Activated CD8-positive, alpha-beta memory T cell treated with anti-CD3 and anti-CD28 coated beads for 4 hours (primary cell): ENCODE data around the gene DAP.

Experiments
- DNase-seq, 2 donors: peaks; one replicate each; pipeline ENCODE4 v3.0.0-alpha.2; 2020; ENCODE audit warnings: low read depth in 2 of 2

DAP gene

DNA sequence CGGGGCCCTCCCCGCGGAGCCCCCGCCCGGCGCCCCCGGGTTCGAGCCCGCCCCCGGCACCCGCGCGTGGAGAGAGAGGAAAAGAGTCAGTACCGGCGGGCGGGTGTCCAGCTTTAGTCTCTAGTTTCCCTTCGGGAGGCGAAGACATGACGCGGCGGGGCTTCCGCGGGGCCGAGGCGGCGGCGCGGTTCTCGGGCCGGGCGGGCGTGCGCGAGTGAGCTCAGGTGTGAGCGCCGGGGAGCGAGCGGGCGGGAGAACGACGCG is 181 bp downstream of the DAP start:
- DNase-seq: no peak

DNA sequence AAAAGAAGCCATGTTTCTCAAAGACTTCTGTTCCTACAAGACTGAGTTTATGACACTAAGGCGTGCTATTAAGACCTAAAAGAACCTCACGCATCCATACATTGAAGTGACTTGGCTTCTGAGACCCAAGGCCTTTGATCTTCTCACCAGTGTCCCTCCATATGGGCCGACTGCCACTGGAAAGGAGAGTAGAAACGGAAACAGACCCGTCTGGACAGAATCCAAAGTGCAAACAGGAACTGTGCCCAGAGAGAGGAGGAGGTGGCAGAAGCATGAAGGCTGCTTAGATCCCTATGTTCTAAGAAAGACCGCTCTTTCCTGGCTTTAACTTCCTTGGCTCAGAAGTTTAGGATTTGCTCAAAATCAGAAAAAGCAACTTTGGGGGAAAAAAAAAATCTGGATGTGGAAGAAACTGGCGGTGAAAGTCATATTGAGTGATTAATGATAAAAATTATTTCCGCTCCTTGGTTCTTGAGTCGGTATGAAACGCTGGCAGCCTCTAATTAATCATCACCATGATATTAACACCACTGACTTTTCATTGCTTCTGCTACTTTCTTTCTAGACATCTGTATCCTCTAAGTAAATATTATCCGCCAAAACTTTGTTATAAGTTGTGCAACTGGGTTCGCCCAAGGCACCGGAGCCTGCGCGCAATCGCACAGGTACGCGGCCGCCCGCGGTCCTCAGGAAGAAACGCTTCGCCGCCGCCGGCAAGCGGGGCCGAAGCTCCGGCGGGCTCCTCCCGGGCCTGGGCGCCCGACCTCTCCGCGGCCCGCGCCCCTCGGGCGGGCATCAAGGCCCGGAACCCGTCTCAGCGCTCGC is 726 bp downstream of the DAP start:
- peak in 1 of 2 donors; percentile 5 for DNase-seq

DNA sequence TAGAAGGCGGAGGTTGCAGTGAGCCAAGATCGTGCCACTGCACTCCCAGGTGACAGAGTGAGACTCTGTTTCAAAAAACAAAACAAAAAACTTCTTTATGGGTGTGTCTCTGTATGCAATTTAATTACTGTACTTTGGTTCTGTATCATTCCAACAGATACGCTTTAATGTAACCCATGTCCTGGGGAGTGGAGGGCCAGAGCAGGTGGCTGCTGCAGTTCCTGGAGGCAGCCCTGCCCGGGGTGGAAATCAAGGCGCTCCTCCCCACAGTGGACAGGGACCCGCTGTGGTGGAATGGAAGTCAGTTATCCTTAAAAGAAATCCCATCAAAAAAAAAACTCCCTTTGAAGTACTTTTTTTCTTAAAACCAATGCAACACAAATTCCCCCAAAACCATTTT is 1.9 kb downstream of the DAP start:
- DNase-seq: no peak

DNA sequence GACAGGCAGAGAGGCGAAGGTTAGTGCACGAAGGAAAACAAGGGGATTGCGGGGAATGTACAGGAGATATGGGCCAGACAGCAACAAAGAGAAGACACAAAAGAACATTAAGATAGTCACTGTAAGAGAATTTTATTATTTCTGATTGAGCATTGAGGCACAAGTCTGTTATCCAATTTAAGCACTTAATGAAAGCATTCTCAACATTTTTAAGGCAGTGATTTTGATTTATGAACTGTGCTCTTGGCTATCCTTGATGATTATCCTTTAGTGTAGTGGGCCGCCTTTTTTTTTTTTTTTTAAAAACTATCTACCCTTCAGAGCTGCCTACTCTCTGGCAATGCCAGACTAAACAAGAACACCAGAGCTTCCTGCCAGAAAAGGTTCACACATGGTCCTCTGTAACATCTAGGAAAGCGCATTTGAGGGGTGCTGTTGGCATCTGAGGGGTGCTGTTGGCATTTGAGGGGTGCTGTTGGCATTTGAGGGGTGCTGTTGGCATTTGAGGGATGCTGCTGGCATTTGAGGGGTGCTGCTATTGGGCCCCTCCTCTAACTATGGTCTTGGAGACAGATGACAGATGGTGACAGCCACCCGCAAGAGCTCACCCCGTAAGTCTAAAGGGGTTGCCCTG is 3.0 kb downstream of the DAP start:
- DNase-seq: no peak

DNA sequence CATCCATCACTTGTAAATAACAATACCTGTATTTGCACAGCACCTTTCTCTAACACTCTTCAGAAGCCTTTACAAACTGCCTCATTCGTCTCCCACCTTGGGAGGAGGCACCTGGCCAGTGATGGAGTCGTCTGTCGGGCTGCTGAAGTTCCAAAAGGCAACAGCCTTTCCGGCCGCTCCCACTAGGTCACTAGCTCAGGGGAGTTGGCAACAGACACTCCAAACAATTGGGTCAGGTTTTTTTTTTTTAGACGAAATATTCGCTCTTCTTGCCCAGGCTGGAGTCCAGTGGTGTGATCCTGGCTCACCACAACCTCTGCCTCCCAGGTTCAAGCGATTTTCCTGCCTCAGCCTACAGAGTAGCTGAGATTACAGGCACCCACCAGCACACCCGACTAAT is 4.0 kb downstream of the DAP start:
- no peak for DNase-seq

DNA sequence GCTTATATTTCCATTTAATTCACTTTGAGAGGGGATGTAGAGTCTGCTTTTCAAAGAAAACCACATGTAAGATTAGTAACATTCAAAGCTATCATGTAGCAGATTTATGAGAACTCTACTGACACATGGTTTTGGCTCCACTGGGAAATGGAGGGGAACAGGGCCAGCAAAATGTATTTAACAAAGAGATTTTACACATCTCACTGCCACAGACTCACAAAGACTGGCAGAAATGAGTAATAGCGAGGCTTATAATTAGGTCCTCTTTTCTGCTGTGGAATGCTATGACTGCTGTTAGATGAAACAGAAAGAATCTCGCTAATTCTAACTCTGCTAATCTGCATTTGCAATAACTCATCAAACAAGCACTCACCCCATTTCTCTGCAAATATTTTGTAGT is 4.5 kb downstream of the DAP start:
- DNase-seq: no peak

DNA sequence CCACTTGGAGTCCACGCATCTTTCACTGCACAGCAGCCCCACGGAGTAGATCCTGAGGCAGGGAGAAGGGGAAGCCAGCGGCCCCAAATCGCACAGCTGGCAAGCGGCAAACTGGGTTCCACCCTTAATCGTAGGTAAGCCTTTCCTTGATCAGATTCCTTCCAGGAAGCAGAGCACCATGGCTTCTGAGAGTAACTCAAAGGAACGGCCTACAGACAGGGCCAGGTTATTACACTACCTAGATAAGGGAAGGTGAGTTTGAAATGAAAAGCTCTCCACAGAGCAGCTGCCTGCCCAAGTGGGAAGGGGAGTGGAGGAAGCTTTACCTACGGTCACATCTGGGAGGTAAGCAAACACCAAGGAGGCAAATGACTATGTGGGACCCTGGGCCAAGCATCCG is 7.9 kb downstream of the DAP start:
- no peak for DNase-seq

DNA sequence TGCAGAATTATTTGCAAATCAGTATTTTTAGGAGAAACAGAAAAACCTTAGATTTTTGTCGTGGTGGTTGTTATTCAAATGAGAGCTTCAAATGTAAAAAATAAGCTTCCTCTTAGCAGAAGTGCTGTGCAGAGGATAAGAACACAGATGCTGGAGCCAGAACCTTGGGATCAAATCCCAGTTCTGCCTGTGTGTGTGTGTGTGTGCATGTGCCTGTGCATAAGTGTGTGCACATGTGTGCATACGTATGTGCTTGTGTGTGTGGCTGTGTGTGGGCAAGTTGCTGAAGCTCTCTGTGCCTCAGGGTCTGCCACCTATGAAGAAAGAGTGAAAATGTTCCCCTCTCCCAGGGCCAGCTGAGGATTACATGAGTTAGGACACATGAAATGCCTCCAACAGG is 8.6 kb downstream of the DAP start:
- no peak for DNase-seq

DNA sequence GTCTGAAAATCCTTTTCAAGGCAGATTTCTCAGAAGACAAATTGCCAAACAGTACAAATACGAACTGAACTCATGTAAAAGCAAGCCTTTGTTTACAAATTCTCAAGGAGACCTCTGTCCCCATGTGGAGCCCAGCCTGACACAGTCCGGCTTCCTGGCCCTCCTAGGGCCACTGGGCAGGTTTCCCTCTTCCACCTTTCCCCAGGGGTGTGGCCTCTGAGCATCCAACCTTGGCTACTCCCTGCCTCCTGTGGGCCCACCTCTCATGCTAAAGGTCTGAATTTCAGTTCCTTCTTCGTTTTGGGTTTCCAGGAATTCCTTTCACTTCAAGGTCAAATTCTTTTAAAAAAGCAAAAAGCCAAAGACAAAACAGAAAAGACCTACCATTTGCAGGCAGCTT is 10.1 kb downstream of the DAP start:
- no peak for DNase-seq

DNA sequence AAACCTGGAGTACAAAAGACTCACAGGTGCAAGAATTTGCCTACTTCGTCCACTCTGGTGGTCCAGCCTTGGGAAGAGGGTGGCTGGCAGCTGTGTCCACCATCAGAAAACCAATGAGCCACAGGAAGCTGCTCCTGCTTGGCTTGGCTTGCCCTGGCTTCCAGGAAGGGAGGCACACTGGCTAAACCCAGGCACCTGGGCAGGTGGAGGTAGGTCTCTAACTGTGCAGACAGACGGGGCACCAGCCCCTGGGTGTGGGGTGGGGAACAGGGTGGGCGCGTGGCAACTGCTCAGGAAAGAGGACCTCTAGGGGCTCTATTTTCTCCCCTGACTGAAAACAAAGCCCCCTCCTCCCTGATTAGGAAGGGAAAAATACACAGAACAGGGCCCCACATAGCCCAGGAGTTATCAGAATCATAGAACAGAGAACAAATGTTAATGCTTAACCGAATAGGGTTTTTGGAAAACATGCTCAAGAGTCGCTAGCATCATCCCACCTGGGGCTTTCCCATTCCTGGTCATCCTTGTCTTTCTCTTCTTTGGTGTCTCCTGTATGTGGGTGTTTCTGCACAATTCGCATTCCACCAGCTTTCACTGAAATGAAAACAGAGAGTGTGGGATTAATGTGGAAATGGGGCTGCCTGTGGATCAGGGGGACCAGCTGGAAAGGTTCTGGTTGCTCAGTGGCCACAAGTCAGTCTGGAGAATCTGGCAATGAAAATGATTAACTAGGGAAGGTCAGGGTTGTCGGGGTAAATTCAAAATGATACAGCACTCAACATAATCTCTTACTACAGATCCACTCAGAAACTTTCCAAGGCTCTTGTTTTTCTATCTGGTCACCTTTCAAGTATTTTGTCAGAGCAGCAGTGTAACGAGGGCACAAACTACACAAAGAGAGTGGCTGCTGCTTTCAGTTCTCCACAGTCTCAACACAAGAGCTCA is 13.1 kb downstream of the DAP start:
- no peak for DNase-seq

DNA sequence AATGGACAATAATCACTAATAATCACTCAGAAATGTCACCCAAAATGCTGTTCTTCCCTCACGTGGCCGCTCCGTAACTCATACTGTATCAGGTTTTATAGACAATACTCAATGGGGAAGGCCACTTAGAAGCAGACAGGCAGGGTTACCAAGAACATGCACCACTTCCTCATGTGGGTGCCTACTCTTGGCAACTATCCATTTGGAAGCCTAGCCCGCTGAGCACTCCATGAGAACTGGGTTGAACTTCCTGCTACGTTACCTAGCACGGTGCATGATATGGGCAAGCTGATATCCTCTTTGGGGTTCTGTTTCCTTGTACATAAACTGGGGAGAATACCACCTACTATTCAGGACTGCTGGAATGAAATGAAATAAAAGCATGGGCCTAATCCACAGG is 14.3 kb downstream of the DAP start:
- no peak for DNase-seq

DNA sequence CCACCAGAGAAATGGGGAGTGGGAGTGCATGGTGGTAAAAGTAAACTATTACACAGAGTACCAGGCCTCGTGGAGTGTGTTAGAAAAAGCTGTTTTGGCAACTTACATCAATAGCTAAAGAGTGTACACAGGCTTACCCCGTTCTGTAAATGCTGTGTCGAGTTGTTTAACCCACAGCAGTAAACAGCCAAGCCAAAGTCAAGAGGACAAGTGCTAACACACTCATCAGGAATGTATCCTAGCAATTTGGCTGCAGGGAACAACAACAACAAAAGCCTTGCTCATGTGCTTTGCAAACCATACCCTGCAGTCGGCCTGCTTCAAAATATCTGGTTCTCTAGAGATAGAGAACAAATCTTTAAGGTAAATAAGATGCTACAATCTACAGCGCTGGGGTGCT is 15.9 kb downstream of the DAP start:
- no peak for DNase-seq

DNA sequence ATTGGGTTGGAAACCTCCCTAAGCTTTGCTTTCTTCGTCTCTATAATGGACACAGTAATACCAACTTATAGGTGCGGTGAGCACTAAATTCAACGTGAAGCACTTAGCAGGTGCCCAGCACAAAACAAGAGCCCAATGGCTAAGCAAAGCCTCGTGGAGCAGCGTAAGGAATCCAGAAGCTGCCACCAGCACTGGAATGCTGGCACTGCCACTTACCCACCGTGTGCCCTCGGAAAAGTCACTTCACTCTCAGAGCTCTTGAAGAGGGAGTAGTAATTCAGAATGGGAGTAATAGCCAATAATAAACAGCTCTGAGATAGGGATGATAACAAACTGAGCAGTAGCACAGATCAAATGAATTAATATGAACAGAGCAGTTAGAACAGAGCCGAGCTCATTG is 16.4 kb downstream of the DAP start:
- no peak for DNase-seq

DNA sequence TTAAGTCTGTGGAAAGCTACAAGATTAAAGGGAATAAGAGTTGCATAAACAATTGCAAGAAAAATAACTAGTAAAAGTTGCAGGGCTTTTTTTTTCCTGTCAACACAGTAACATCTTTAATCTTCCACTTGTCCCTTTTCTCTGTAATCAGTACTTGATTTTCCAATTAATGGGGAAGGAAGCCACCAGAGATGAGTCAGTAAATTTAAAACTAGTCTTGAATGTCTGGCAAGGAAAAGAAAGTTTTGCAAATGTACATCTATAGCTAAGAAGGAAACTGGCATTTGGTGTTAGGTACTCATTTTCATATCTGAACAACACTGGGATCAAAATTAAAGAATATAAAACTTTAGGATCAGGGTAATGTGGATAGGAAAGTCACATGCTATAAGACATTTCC is 17.1 kb downstream of the DAP start:
- no peak for DNase-seq

DNA sequence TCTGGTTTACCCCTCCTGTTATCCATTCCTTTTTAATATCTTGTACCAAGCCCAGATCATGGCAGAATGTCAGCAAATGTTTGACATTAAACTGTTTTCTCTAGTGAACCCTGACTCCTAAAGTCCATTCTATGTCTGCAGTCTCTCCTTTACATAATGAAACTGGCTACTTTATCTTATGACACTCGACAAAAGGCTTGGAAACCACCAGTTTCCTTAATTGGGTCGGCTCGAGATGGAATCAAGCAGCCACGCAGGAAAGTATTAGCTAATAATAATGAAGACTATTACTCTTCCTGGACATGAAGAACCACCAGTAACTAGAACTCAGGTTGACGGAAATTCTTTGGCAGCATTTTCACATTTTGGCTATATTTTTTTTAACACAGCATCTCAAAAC is 17.5 kb downstream of the DAP start:
- DNase-seq: no peak

DNA sequence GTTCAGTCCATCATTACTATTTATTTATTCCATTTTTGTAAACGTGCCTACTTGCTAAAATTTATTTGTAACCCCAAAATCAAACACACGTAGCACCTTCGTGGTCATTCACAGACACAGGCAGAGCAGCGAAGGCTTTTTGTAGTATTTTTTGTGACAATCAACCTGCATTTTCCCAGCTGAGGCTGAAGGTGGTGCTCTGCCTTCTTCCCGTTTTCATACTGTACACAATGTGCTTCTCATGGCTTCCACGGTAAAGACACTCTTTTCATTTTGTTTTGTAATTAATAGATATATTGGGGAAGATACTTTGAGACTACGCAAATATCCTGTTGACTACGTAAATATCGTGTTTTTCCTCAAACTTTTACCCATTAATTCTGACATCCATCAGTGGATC is 19.4 kb downstream of the DAP start:
- DNase-seq: no peak

DNA sequence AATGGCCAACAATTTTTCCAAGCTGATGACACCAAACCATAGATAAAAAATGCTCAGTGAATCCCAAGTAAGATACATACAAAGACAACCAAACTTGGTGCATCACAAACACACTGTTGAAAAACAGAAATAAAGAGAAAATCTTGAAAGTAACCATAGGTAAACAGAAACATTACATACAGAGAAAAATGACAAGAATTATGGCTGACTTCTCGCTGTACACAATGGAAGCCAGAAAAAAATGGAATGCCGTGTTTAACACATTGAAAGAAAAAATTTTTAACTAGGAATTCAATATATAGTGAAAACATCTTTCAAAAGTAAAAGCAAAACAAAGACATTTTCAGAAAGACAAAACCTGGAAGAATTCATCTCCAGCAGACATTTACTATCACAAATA is 20.6 kb downstream of the DAP start:
- no peak for DNase-seq

DNA sequence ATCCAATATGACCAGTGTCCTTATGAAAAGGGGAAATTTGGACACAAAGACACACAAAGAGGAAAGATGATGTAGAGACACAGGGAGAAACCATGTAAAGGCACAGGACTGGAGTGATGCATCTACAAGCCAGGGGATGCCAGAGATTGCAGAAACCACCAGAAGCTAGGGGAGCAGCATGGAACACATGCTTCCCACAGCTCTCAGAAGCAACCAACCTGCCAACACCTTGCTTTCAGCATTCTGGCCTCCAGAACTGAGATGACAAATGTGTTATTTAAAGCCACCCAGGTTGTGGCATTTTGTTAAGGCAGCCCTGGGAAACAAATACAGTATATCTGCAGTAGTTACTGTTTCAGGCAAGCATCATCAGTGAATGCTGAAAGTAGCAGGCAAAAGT is 23.2 kb downstream of the DAP start:
- DNase-seq: no peak

DNA sequence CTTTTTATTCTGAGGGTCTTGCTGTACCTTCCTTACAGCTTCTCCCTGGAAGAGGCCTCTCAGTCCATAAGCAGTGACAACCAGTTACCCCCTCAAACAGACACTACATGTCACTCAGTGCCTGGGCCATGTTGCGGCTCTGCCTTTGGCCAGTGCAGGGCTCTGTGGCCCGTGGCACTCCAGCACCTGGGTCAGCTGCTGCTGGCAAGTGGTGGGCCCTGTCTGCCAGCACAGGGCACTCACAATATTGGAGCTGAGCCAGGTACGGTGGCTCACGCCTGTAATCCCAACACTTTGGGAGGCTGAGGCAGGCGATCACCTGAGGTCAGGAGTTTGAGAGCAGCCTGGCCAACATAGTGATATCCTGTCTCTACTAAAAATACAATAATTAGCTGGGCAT is 24.2 kb downstream of the DAP start:
- DNase-seq: no peak

DNA sequence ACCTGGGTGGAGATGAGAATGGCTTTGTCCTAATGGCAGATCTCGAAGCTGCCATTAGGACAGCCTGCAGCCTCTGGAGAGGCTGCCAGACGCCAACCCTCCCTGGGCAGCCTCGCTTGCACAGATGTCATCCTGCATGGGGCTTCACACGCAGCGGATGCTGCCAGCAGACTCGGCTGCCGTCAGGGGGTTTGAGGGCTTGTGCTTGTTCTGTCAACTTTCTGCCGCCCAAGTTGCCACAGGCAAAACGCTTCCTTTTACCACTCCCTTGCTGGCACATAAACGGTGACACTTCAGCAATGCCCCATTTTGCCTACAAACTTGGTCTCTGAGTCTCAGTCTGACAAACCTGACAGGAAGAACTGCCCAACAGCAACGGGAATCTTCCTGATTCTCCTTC is 24.7 kb downstream of the DAP start:
- DNase-seq: no peak

DNA sequence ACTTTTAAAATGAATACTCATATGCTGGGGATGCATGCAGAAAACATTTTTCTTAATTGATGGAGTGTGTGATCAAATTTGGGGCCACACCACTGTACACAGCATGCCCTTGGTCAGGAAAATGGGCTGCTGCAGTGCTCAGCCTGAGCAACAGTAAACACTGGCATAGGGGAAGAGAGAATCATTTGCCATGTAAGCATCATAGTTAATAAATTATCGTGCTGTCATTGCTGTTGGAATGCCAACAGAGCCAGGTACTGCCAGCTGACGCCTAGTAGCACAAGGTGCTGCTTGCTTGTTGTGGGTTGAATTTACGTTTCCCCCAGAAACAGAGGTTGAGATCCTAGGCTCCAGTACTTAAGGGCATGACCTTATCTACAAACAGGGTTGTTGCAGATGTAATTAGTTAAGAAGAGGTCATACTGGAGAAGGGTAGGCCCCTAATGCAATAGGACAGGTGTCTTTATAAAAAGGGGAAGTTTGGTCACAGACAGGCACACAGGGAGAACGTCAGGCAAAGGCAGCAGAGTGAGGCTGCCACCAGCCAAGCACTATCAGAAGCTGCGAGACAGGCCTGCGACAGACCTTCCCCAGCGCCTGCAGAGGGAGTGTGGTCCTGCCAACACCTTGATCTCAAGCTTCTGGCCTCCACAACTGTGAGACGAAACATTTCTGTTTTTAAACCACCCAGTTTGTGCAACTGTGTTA is 25.3 kb downstream of the DAP start:
- no peak for DNase-seq

DNA sequence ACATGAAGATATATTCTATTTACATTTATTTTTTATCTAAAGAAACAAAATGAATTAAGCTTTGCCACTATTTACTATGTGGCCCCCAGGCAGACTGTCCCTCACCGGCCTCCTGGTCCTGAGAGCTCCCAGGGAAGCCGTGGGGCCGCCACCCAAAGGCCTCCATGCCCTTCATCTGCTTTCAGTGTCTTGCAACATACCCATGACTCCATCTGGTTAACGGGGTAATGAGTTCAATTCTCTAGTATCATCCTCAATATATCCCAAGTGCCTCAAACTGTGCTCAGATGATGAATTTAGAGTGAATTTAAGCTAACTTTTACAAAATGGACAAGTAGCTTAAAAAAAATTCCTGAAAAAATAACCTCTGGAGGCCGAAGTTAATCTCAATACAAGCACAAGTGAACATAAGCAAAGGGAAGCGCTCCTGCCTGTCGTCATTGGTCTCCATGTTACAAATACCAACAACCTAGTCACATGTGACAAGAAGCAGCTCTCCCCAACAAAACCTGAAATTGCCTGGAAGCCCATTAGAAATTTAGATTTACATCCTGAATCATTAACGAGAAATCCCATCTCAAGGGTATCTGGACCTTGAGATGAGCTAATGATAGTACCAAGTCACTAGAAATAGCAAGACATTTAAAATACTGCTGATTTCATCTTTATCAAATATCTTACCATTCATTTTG is 26.1 kb downstream of the DAP start:
- DNase-seq: no peak
